H9 (cell line): Measurements from ENCODE around the gene CEP120. TPM values are rescaled to one million over a fixed set of nuclear protein-coding genes. Genes with fewer than 3 reads are reported as not detected.

ENCODE experiments used
- DNase-seq: peaks from one replicate; pipeline ENCODE4 v3.0.0-alpha.2; 2017
- H2AFZ ChIP-seq: one replicate; pipeline ENCODE4 v1.6.1; 2013; ENCODE audit warnings: mild to moderate bottlenecking, low read length, control low read depth, moderate library complexity
- H2AK5ac ChIP-seq: 2 replicates; pipeline ENCODE4 v1.6.1; 2013; ENCODE audit warnings: low read length, control low read depth, mixed read lengths; ENCODE audit not compliant: insufficient read length
- H2BK120ac ChIP-seq: one replicate; pipeline ENCODE4 v1.6.1; 2013; ENCODE audit warnings: low read depth, mild to moderate bottlenecking, low read length, control low read depth, inconsistent platforms; ENCODE audit not compliant: poor library complexity, severe bottlenecking
- H2BK12ac ChIP-seq: 2 replicates; pipeline ENCODE4 v1.6.1; 2013; ENCODE audit warnings: low read length, control low read depth, mixed read lengths, low read depth; ENCODE audit not compliant: insufficient read length
- H2BK15ac ChIP-seq: 2 replicates; pipeline ENCODE4 v1.6.1; 2013; ENCODE audit warnings: low read depth, low read length, control low read depth
- H2BK20ac ChIP-seq: one replicate; pipeline ENCODE4 v1.6.1; 2013; ENCODE audit warnings: low read depth, mild to moderate bottlenecking, low read length, control low read depth, inconsistent platforms; ENCODE audit not compliant: poor library complexity, severe bottlenecking
- H2BK5ac ChIP-seq: 2 replicates; pipeline ENCODE4 v1.6.1; 2013; ENCODE audit warnings: low read length, control low read depth, mixed read lengths; ENCODE audit not compliant: insufficient read length
- H3K14ac ChIP-seq: 2 replicates; pipeline ENCODE4 v1.6.1; 2013; ENCODE audit warnings: low read length, control low read depth; ENCODE audit not compliant: insufficient read depth
- H3K18ac ChIP-seq: 2 replicates; pipeline ENCODE4 v1.6.1; 2013; ENCODE audit warnings: low read depth, mild to moderate bottlenecking, mixed read lengths, low read length, control low read depth; ENCODE audit not compliant: insufficient read length
- H3K23ac ChIP-seq: 2 replicates; pipeline ENCODE4 v1.6.1; 2013; ENCODE audit warnings: low read length, control low read depth, mixed read lengths, low read depth; ENCODE audit not compliant: insufficient read length
- H3K23me2 ChIP-seq: 2 replicates; pipeline ENCODE4 v1.6.1; 2013; ENCODE audit warnings: low read depth, mild to moderate bottlenecking, mixed read lengths, low read length, control low read depth; ENCODE audit not compliant: insufficient read length, poor library complexity, severe bottlenecking
- H3K27ac ChIP-seq: 2 replicates; pipeline ENCODE4 v1.5.1; 2013; ENCODE audit warnings: low read length, control low read depth, mixed read lengths, low read depth; ENCODE audit not compliant: insufficient read length
- H3K27me3 ChIP-seq: 2 replicates; pipeline ENCODE4 v1.6.1; 2013; ENCODE audit warnings: low read length, control low read depth, inconsistent platforms; ENCODE audit not compliant: insufficient read depth
- H3K4ac ChIP-seq: 2 replicates; pipeline ENCODE4 v1.6.1; 2013; ENCODE audit warnings: low read depth, mild to moderate bottlenecking, control low read depth, inconsistent platforms, low read length, moderate library complexity
- H3K4me1 ChIP-seq: 2 replicates; pipeline ENCODE4 v1.6.1; 2013; ENCODE audit warnings: low read length, control low read depth, inconsistent platforms; ENCODE audit not compliant: insufficient read depth
- H3K4me2 ChIP-seq: 2 replicates; pipeline ENCODE4 v1.6.1; 2013; ENCODE audit warnings: low read length, control low read depth, mixed read lengths; ENCODE audit not compliant: insufficient read length, insufficient read depth
- H3K56ac ChIP-seq: 2 replicates; pipeline ENCODE4 v1.6.1; 2013; ENCODE audit warnings: low read depth, mild to moderate bottlenecking, mixed read lengths, low read length, control low read depth; ENCODE audit not compliant: insufficient read length
- H3K79me1 ChIP-seq: 2 replicates; pipeline ENCODE4 v1.6.1; 2013; ENCODE audit warnings: low read depth, mild to moderate bottlenecking, moderate library complexity, low read length, control low read depth, inconsistent platforms; ENCODE audit not compliant: insufficient read depth, poor library complexity, severe bottlenecking
- H3K79me2 ChIP-seq: 2 replicates; pipeline ENCODE4 v1.6.1; 2013; ENCODE audit warnings: low read length, control low read depth, inconsistent platforms; ENCODE audit not compliant: insufficient read depth
- H3K9ac ChIP-seq: 2 replicates; pipeline ENCODE4 v1.6.1; 2013; ENCODE audit warnings: low read length, control low read depth, mixed read lengths; ENCODE audit not compliant: insufficient read length; ENCODE audit errors: extremely low read depth
- H3K9me3 ChIP-seq: one replicate; pipeline ENCODE4 v1.6.1; 2013; ENCODE audit warnings: low read depth, low read length, inconsistent platforms; ENCODE audit not compliant: control insufficient read depth
- H3T11ph ChIP-seq: one replicate; pipeline ENCODE4 v1.6.1; 2013; ENCODE audit warnings: mild to moderate bottlenecking, low read length, control low read depth, inconsistent platforms
- H4K20me1 ChIP-seq: one replicate; pipeline ENCODE4 v1.6.1; 2013; ENCODE audit not compliant: control insufficient read depth, insufficient read length, insufficient read depth
- H4K5ac ChIP-seq: 2 replicates; pipeline ENCODE4 v1.6.1; 2013; ENCODE audit warnings: low read depth, mild to moderate bottlenecking, mixed read lengths, low read length, control low read depth; ENCODE audit not compliant: insufficient read length
- H4K8ac ChIP-seq: replicated peaks from 2 replicates; pipeline ENCODE4 v1.6.1; 2013; ENCODE audit warnings: low read length, control low read depth, mixed read lengths, low read depth; ENCODE audit not compliant: insufficient read length
- H4K91ac ChIP-seq: 2 replicates; pipeline ENCODE4 v1.6.1; 2013; ENCODE audit warnings: low read depth, mild to moderate bottlenecking, moderate library complexity, mixed read lengths, low read length, control low read depth; ENCODE audit not compliant: insufficient read length
- H3K27ac Mint-ChIP-seq, 3 experiments: 2 replicates in 2 of 3; 3 replicates in 1 of 3; pipeline ENCODE4 v1.8.0; 2020 to 2021; ENCODE audit warnings: mixed read lengths in 3 of 3, mild to moderate bottlenecking in 1 of 3, moderate library complexity in 1 of 3
- H3K27me3 Mint-ChIP-seq: 2 replicates; pipeline ENCODE4 v1.8.0; 2021; ENCODE audit warnings: low read depth, mild to moderate bottlenecking, moderate library complexity, mixed read lengths
- H3K36me3 Mint-ChIP-seq, 3 experiments: 2 replicates in 2 of 3; 3 replicates in 1 of 3; pipeline ENCODE4 v1.8.0; 2020 to 2021; ENCODE audit warnings: low read depth in 3 of 3, mixed read lengths in 3 of 3; ENCODE audit not compliant: insufficient read depth in 1 of 3
- H3K4me1 Mint-ChIP-seq, 2 experiments: 2 replicates each; pipeline ENCODE4 v1.8.0; 2020; ENCODE audit warnings: mixed read lengths in 2 of 2
- H3K4me3 Mint-ChIP-seq, 2 experiments: 2 replicates in 1 of 2; 3 replicates in 1 of 2; pipeline ENCODE4 v1.8.0; 2020 to 2021; ENCODE audit warnings: mild to moderate bottlenecking in 2 of 2, mixed read lengths in 2 of 2, moderate library complexity in 1 of 2
- H3K9me3 Mint-ChIP-seq, 2 experiments: 2 replicates in 1 of 2; 3 replicates in 1 of 2; pipeline ENCODE4 v1.8.0; 2020; ENCODE audit warnings: mild to moderate bottlenecking in 2 of 2, mixed read lengths in 2 of 2, moderate library complexity in 1 of 2
- WGBS: extraction: QIAGEN DNeasy Blood & Tissue Kit; methylation state at CpG from one replicate; pipeline ENCODE4 v1.1.7; 2013; ENCODE audit warnings: missing lambda C conversion rate, low lambda C conversion rate, mixed read lengths; ENCODE audit not compliant: insufficient read length; ENCODE audit errors: extremely low coverage; 5-methylcytosine and 5-hydroxymethylcytosine counted together
- total RNA-seq: library from RNA; stranded (reverse); gene quantifications from 2 replicates; pipeline ENCODE4 v1.2.1, GENCODE V29; 2021
- TF ChIP-seq, protein P1 (sequence below): fragments of 200-600 bp; sonication (generic); conservative IDR thresholded peaks from 3 replicates; pipeline ENCODE4 v1.8.0; 2021; ENCODE audit warnings: antibody characterized with exemption, mild to moderate bottlenecking

Gene CEP120
- total RNA-seq, 1 experiment from 2014 or later: 22.5 TPM

DNA sequence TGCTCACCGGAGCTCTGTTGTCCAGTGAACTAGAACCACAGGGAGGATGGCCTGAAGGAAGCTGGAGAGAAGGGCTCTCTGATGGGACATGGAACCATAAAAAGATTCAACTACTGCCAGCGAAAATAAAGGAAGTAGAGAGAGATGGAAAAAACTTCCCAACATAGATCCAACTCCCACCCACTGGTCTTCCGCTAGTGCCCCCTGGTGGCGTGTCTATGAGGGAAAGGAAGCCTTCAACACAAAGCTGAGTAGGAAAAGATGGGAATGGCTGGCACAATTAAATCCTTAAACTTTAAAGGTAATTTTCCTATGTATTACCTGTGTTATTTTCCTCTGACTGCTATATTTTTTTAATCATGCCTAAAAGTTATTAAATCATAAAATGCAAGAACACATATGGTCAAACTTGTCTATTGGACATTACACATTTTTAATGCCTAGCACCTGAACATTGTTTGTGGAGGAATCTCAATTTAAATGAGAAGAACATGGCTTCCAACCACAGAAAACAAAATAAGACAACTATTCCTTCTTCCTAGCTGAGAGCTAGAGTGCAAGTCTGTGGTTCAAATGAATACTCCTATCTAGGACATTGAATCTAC is 51.5 kb downstream of the CEP120 start:
- Histone ChIP-seq H4K5ac (no peak overlapping the region), H2BK20ac (no peak overlapping the region), H2BK120ac (no peak overlapping the region), H2AK5ac (no peak overlapping the region), H4K20me1 (no peaks in the 10 kb centered on the region), H3K23me2 (no peaks in the 10 kb centered on the region), H3K56ac (no peak overlapping the region), H3K23ac (no peak overlapping the region), H3K14ac (no peak overlapping the region), H4K8ac (no peak overlapping the region), H3K4me2 (no peak overlapping the region), H3K9ac (no peak overlapping the region), H3K18ac (no peak overlapping the region), H4K91ac (no peak overlapping the region), H3K4me1 (no peaks in the 10 kb centered on the region), H3K79me2 (no peaks in the 10 kb centered on the region), H2AFZ (no peak overlapping the region), H3K79me1 (no peaks in the 10 kb centered on the region), H2BK5ac (no peak overlapping the region), H3T11ph (no peak overlapping the region), H3K27me3 (no peaks in the 10 kb centered on the region), H3K27ac (no peak overlapping the region), H3K9me3 (no peaks in the 10 kb centered on the region), H3K4ac (no peak overlapping the region), H2BK15ac (no peak overlapping the region), H2BK12ac (no peak overlapping the region)
- no CpG with 5 or more reads among the region's 4 CpGs for WGBS
- peak; percentile 53 for DNase-seq
- Mint-ChIP-seq H3K4me3 (no peak overlapping the region), H3K9me3 (no peaks in the 10 kb centered on the region), H3K27ac (no peak overlapping the region), H3K4me1 (no peaks in the 10 kb centered on the region), H3K27me3 (no peaks in the 10 kb centered on the region), H3K36me3 (peaks cover 9 to 52% (median 39%) of the 10 kb centered on the region in 3 experiments; a peak in 5 of 7 replicates)
- TF ChIP-seq, protein P1, sequence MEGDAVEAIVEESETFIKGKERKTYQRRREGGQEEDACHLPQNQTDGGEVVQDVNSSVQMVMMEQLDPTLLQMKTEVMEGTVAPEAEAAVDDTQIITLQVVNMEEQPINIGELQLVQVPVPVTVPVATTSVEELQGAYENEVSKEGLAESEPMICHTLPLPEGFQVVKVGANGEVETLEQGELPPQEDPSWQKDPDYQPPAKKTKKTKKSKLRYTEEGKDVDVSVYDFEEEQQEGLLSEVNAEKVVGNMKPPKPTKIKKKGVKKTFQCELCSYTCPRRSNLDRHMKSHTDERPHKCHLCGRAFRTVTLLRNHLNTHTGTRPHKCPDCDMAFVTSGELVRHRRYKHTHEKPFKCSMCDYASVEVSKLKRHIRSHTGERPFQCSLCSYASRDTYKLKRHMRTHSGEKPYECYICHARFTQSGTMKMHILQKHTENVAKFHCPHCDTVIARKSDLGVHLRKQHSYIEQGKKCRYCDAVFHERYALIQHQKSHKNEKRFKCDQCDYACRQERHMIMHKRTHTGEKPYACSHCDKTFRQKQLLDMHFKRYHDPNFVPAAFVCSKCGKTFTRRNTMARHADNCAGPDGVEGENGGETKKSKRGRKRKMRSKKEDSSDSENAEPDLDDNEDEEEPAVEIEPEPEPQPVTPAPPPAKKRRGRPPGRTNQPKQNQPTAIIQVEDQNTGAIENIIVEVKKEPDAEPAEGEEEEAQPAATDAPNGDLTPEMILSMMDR: peak; percentile 83
